Stimulated activated CD4-positive, alpha-beta T cell treated with anti-CD3 and anti-CD28 coated beads, Interleukin-15, amount 100 ng/mL, for 1 hour (primary cell): ENCODE results near the gene SCN2A.
"Not testable (repeated sequence)": the region's sequence is repeated elsewhere in the genome, so short reads cannot be mapped to it uniquely, and the experiment has no call there.

Experiments used
- DNase-seq, 2 donors: peaks; one replicate each; pipeline ENCODE4 v3.0.0-alpha.2; 2020; ENCODE audit warnings: low read depth in 1 of 2, low spot score in 1 of 2

The SCN2A gene

GRCh38 chr2:165312999-165313398, 73.8 kb downstream of the SCN2A start:
- no peak for DNase-seq

- DNase-seq, result no peak
Observed at GRCh38 chr2:165313509-165313908, 74.3 kb downstream of the SCN2A start.

- no peak for DNase-seq
Observed at GRCh38 chr2:165328272-165328671, 89.1 kb downstream of the SCN2A start.

GRCh38 chr2:165344276-165344675, 105.1 kb downstream of the SCN2A start:
- DNase-seq, result not testable (repeated sequence)

- DNase-seq, result no peak
Observed at GRCh38 chr2:165348441-165348840, 109.2 kb downstream of the SCN2A start.

- no peak for DNase-seq
Observed at GRCh38 chr2:165349181-165349580, 110.0 kb downstream of the SCN2A start.

GRCh38 chr2:165357758-165358157, 118.5 kb downstream of the SCN2A start:
- DNase-seq, result no peak

GRCh38 chr2:165361514-165361913, 122.3 kb downstream of the SCN2A start:
- DNase-seq, result no peak

- DNase-seq, result no peak
Observed at GRCh38 chr2:165369131-165369897, 130.1 kb downstream of the SCN2A start.

GRCh38 chr2:165369898-165370296, 130.7 kb downstream of the SCN2A start:
- DNase-seq, result no peak

GRCh38 chr2:165371356-165371755, 132.1 kb downstream of the SCN2A start:
- DNase-seq, result no peak

- no peak for DNase-seq
Observed at GRCh38 chr2:165373278-165374010, 134.2 kb downstream of the SCN2A start.

GRCh38 chr2:165376571-165376975, 137.4 kb downstream of the SCN2A start:
- no peak for DNase-seq

GRCh38 chr2:165382362-165382761, 143.1 kb downstream of the SCN2A start:
- no peak for DNase-seq

- no peak for DNase-seq
Observed at GRCh38 chr2:165390875-165391274, 151.7 kb downstream of the SCN2A start.

- DNase-seq, result no peak
Observed at GRCh38 chr2:165391791-165392190, 152.6 kb downstream of the SCN2A start.

GRCh38 chr2:165398603-165399002, 159.4 kb downstream of the SCN2A start:
- not testable (repeated sequence) for DNase-seq

- DNase-seq, result no peak
Observed at GRCh38 chr2:165401285-165401852, 162.2 kb downstream of the SCN2A start.

- DNase-seq, result no peak
Observed at GRCh38 chr2:165402162-165402561, 162.9 kb downstream of the SCN2A start.

GRCh38 chr2:165406173-165406572, 167.0 kb downstream of the SCN2A start:
- no peak for DNase-seq

- no peak for DNase-seq
Observed at GRCh38 chr2:165407466-165407865, 168.3 kb downstream of the SCN2A start.

- no peak for DNase-seq
Observed at GRCh38 chr2:165408186-165408585, 169.0 kb downstream of the SCN2A start.
